ENCODE measurements around the gene PPM1E. TPM values are rescaled to one million over a fixed set of nuclear protein-coding genes. Genes with fewer than 3 reads are reported as not detected.

Gene PPM1E
- total RNA-seq, 1 experiment from 2014 or later, result 7.1 TPM

DNA sequence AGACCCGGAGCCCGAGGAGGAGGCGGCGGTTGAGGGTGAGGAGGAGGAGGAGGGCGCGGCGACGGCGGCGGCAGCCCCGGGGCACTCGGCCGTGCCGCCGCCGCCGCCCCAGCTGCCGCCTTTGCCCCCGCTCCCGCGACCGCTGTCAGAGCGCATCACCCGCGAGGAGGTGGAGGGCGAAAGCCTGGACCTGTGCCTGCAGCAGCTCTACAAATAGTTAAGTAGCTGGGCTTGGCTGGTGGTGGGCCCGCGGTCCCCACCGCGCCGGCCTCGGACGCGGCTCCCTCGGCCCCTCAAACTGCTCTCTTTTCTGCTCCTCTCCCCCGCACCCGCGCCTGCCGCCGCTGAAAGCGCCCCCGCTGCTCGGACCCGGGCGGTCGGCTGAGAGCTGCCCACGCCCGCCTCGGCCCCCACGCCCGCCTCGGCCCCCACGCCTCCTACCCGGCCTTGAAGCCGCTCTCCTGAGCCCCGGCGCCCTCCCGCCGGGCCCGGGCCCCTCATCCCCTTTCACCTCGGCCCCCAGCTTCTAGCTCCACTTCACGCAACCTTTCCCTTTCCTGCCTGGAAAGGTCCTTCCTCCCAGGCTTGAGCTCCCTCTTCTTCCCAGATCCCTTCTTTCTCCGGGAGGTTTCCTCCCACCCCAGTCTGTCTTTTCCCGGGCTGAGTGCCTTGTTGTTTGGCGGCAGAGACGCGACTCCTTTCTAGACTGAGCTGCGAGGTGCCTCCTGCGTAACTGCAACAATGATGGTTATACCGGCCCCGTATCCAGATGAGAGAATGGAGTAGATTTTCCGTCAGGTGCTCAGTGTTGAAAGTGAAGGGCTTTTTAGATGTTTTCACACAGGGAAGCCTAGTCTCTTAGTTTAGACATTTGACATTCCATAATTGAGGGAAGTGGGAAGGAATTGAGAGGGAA, 850 bp downstream of the PPM1E start:
- H3K23ac ChIP-seq (ENCODE audit: insufficient read length, low read depth, low read length), result no peak overlapping the region
- H4K8ac ChIP-seq (replicated peaks; ENCODE audit: insufficient read length, low read depth, low read length), result no peak overlapping the region
- H2BK120ac ChIP-seq (ENCODE audit: low read depth, low read length, poor library complexity, severe bottlenecking), result no peak overlapping the region
- no peak overlapping the region for H2BK15ac ChIP-seq (ENCODE audit: low read depth, low read length)
- H3T11ph ChIP-seq (ENCODE audit: low read length), result no peak overlapping the region
- H3K14ac ChIP-seq (ENCODE audit: insufficient read depth, low read length), result peak overlapping the region; percentile 83; the same call in 1 of the 2 replicates
- H4K20me1 ChIP-seq (ENCODE audit: control insufficient read depth, insufficient read depth, insufficient read length), result no peaks in the 10 kb centered on the region
- H2BK20ac ChIP-seq (ENCODE audit: low read depth, low read length, poor library complexity, severe bottlenecking), result no peak overlapping the region
- peak overlapping the region; percentile 78 for H3K18ac ChIP-seq (ENCODE audit: insufficient read length, low read depth, low read length)
- H2AK5ac ChIP-seq (ENCODE audit: insufficient read length, low read length), result no peak overlapping the region
- Mint-ChIP-seq H3K9me3 (no peaks in the 10 kb centered on the region), H3K36me3 (ENCODE audit: insufficient read depth in 1 of 3, low read depth in 3 of 3) (no peaks in the 10 kb centered on the region; a peak in 1 of 7 replicates), H3K27ac (peak overlapping the region in 1 of 3 experiments; percentile 84; a peak in 3 of 7 replicates), H3K27me3 (ENCODE audit: low read depth) (peaks cover 47% of the 10 kb centered on the region), H3K4me3 (peak overlapping the region; percentile 94 to 96), H3K4me1 (peaks cover 10 to 13% of the 10 kb centered on the region in 2 experiments)
- no peak overlapping the region for H3K56ac ChIP-seq (ENCODE audit: insufficient read length, low read depth, low read length)
- H2AFZ ChIP-seq (ENCODE audit: low read length), result peak overlapping the region; percentile 88
- TF ChIP-seq CTCF (conservative IDR thresholded peaks at IDR 0.05), result no peak
- no peaks in the 10 kb centered on the region for H3K9me3 ChIP-seq (ENCODE audit: control insufficient read depth, low read depth, low read length)
- no peak overlapping the region for H2BK5ac ChIP-seq (ENCODE audit: insufficient read length, low read length)
- no peaks in the 10 kb centered on the region for H3K79me1 ChIP-seq (ENCODE audit: insufficient read depth, low read depth, low read length, poor library complexity, severe bottlenecking)
- no peak overlapping the region for H4K91ac ChIP-seq (ENCODE audit: insufficient read length, low read depth, low read length)
- H3K27ac ChIP-seq (ENCODE audit: insufficient read length, low read depth, low read length), result no peak overlapping the region
- no peak overlapping the region for H4K5ac ChIP-seq (ENCODE audit: insufficient read length, low read depth, low read length)
- H3K23me2 ChIP-seq (ENCODE audit: insufficient read length, low read depth, low read length, poor library complexity, severe bottlenecking), result peaks cover 7% of the 10 kb centered on the region
- H3K4ac ChIP-seq (ENCODE audit: low read depth, low read length), result no peak overlapping the region
- H3K79me2 ChIP-seq (ENCODE audit: insufficient read depth, low read length), result no peaks in the 10 kb centered on the region
- no peak overlapping the region for H2BK12ac ChIP-seq (ENCODE audit: insufficient read length, low read depth, low read length)
- H3K4me1 ChIP-seq (ENCODE audit: insufficient read depth, low read length), result no peaks in the 10 kb centered on the region; the same call in 1 of the 2 replicates
- H3K4me2 ChIP-seq (ENCODE audit: insufficient read depth, insufficient read length, low read length), result peak overlapping the region; percentile 97
- WGBS (ENCODE audit: extremely low coverage, insufficient read length, low lambda C conversion rate), result no CpG with 5 or more reads among the region's 72 CpGs
- no peaks in the 10 kb centered on the region for H3K27me3 ChIP-seq (ENCODE audit: insufficient read depth, low read length)
- DNase-seq, result peak; percentile 48
- H3K9ac ChIP-seq (ENCODE audit: extremely low read depth, insufficient read length, low read length), result peak overlapping the region; percentile 72

Measured in H9 (cell line).